GM12891 (cell line): Measurements from ENCODE around the gene XRRA1.
"Not testable (repeated sequence)": the region's sequence is repeated elsewhere in the genome, so short reads cannot be mapped to it uniquely, and the experiment has no call there.

Experiments used
- DNase-seq: peaks from one replicate; pipeline ENCODE4 v3.0.0; 2011; ENCODE audit warnings: low spot score; ENCODE audit not compliant: insufficient read length
- FAIRE-seq: peaks from 2 replicates; lab custom pipeline; 2011; peaks lifted over from hg19 to GRCh38; lab: Jason Lieb, UNC
- PAX5 ChIP-seq: IDR thresholded peaks from 2 replicates; pipeline ENCODE4 v1.6.1; 2011; ENCODE audit warnings: low read length, moderate library complexity, mild to moderate bottlenecking; ENCODE audit not compliant: insufficient read depth, severe bottlenecking
- POLR2A ChIP-seq: IDR thresholded peaks from 2 replicates; pipeline ENCODE4 v1.6.1; 2011; ENCODE audit warnings: low read depth, low read length, control low read depth
- POLR2AphosphoS5 ChIP-seq: IDR thresholded peaks from 2 replicates; pipeline ENCODE4 v1.6.1; 2011; ENCODE audit warnings: low read depth, low read length, control low read depth
- POU2F2 ChIP-seq: IDR thresholded peaks from 2 replicates; pipeline ENCODE4 v1.6.1; 2011; ENCODE audit warnings: low read depth, mild to moderate bottlenecking, control low read depth, low read length, moderate library complexity
- SPI1 ChIP-seq: IDR thresholded peaks from 2 replicates; pipeline ENCODE4 v1.6.1; 2011; ENCODE audit warnings: low read depth, low read length, control low read depth
- TAF1 ChIP-seq: IDR thresholded peaks from 2 replicates; pipeline ENCODE4 v1.6.1; 2011; ENCODE audit warnings: low read depth, low read length, control low read depth

XRRA1 gene

GRCh38 chr11:74980634-74981033 is 31.7 kb upstream of the XRRA1 start:
- FAIRE-seq (no peak), DNase-seq (no peak)
- no peak for TF ChIP-seq SPI1
- no peak for TF ChIP-seq POU2F2
- TF ChIP-seq PAX5 = no peak

- FAIRE-seq = no peak
- DNase-seq = no peak
- TF ChIP-seq PAX5 (no peak), POLR2A (no peak), SPI1 (no peak), POU2F2 (no peak), POLR2AphosphoS5 (no peak), TAF1 (no peak)
These were observed 29.1 kb upstream of the XRRA1 start for GRCh38 chr11:74978041-74978440.

GRCh38 chr11:74971424-74971823 is 22.5 kb upstream of the XRRA1 start:
- FAIRE-seq (no peak), DNase-seq (no peak)
- TF ChIP-seq PAX5 (no peak), POLR2AphosphoS5 (no peak), SPI1 (no peak), POU2F2 (no peak), TAF1 (no peak)

GRCh38 chr11:74970852-74971395 is 22.0 kb upstream of the XRRA1 start:
- DNase-seq = no peak
- no peak for TF ChIP-seq POLR2A
- TF ChIP-seq POLR2AphosphoS5 = no peak
- TF ChIP-seq SPI1 = peak; percentile 31; the same call in 1 of the 2 replicates
- TF ChIP-seq PAX5 = no peak
- no peak for TF ChIP-seq POU2F2
- no peak for FAIRE-seq

- DNase-seq = no peak
- TF ChIP-seq TAF1 = no peak
- TF ChIP-seq POLR2A = no peak
- no peak for TF ChIP-seq POLR2AphosphoS5
- TF ChIP-seq SPI1 = no peak
- no peak for TF ChIP-seq PAX5
- TF ChIP-seq POU2F2 = no peak
- no peak for FAIRE-seq
These were observed 17.8 kb upstream of the XRRA1 start for GRCh38 chr11:74966651-74967050.

- not testable (repeated sequence) for DNase-seq, FAIRE-seq
These were observed 11.2 kb upstream of the XRRA1 start for GRCh38 chr11:74960128-74960527.

GRCh38 chr11:74957937-74958629 is 9.2 kb upstream of the XRRA1 start:
- TF ChIP-seq POLR2A = no peak
- no peak for TF ChIP-seq SPI1
- no peak for TF ChIP-seq PAX5
- TF ChIP-seq TAF1 = no peak
- no peak for TF ChIP-seq POLR2AphosphoS5
- TF ChIP-seq POU2F2 = no peak
- DNase-seq (no peak), FAIRE-seq (no peak)

GRCh38 chr11:74956397-74957015 is 7.6 kb upstream of the XRRA1 start:
- TF ChIP-seq POU2F2 (no peak), SPI1 (peak; percentile 35; the same call in 1 of the 2 replicates)
- no peak for FAIRE-seq

GRCh38 chr11:74954199-74954598 is 5.3 kb upstream of the XRRA1 start:
- no peak for TF ChIP-seq TAF1
- TF ChIP-seq SPI1 = no peak
- no peak for TF ChIP-seq PAX5
- TF ChIP-seq POU2F2 = no peak
- no peak for TF ChIP-seq POLR2A
- TF ChIP-seq POLR2AphosphoS5 = no peak
- DNase-seq (no peak), FAIRE-seq (no peak)

More at GRCh38 chr11:74956397-74957015, 7.6 kb upstream of the XRRA1 start:
- DNase-seq = no peak

GRCh38 chr11:74953451-74953850 is 4.6 kb upstream of the XRRA1 start:
- TF ChIP-seq PAX5 = no peak
- TF ChIP-seq POLR2AphosphoS5 = no peak
- no peak for TF ChIP-seq POU2F2
- TF ChIP-seq POLR2A = no peak
- no peak for TF ChIP-seq TAF1
- no peak for TF ChIP-seq SPI1
- DNase-seq (no peak), FAIRE-seq (peak; percentile 26)

GRCh38 chr11:74952752-74953151 is 3.9 kb upstream of the XRRA1 start:
- TF ChIP-seq SPI1 (no peak), POLR2AphosphoS5 (no peak), TAF1 (no peak), POLR2A (no peak), PAX5 (no peak), POU2F2 (no peak)
- FAIRE-seq (no peak), DNase-seq (no peak)
